GM19468 (cell line): ENCODE results near the gene PTDSS2.
A peak's percentile ranks its signal among the peaks of the same experiment; 100 is the strongest.

Experiments used
- ATAC-seq: cut with Tn5 transposase; IDR thresholded peaks from one replicate; pipeline ENCODE4 v1.9.1; 2021; ENCODE audit warnings: mild to moderate bottlenecking, moderate library complexity, moderate number of reproducible peaks; ENCODE audit not compliant: unreplicated experiment; ENCODE audit errors: extremely low read depth

PTDSS2 gene

GRCh38 chr11:445765-446588, 4.1 kb upstream of the PTDSS2 start:
- ATAC-seq, result no peak

GRCh38 chr11:446891-447290, 3.2 kb upstream of the PTDSS2 start:
- no peak for ATAC-seq

DNA sequence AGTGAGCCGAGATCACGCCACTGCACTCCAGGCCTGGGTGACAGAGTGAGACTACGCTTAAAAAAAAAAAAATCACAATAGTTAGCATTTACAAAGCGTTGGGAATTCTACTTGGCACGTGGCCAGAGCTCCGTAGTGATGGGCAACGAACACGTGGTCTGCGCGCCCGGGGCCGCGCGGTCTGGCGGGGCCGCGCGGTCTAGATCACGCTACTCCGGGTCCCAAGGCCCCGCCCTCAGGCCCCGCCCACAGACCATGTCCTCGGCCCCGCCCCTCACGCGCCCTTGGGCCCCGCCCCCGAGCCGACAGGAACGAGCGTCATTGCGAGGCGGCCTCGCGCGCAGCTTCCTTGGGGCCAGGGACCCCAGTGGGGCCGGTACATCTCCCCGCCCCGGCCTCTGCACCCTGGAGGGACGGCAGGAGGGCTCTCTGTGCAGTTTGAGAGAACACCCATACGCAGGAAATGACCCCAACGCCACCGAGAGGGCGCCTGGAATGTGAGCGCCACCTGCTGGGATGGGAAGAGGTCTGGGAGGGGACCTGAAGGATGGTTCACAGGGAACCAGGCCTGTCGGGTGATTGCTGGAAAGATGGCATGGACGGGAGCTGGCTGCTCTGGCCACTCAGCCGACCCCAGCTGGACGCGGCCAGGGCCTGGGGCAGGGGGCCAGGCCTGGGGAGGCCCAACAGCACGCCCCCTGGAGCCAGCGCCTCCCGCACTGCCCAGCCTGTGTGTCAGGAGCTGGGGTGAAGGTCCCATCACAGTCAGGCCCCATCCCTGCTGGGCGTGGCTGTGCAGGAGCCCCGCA, 2.0 kb upstream of the PTDSS2 start:
- ATAC-seq, result peak; percentile 33

GRCh38 chr11:450809-451451, 851 bp downstream of the PTDSS2 start:
- no peak for ATAC-seq

- no peak for ATAC-seq
These were observed 1.7 kb downstream of the PTDSS2 start for GRCh38 chr11:451738-452137.

GRCh38 chr11:452203-452744, 2.2 kb downstream of the PTDSS2 start:
- ATAC-seq, result no peak

DNA sequence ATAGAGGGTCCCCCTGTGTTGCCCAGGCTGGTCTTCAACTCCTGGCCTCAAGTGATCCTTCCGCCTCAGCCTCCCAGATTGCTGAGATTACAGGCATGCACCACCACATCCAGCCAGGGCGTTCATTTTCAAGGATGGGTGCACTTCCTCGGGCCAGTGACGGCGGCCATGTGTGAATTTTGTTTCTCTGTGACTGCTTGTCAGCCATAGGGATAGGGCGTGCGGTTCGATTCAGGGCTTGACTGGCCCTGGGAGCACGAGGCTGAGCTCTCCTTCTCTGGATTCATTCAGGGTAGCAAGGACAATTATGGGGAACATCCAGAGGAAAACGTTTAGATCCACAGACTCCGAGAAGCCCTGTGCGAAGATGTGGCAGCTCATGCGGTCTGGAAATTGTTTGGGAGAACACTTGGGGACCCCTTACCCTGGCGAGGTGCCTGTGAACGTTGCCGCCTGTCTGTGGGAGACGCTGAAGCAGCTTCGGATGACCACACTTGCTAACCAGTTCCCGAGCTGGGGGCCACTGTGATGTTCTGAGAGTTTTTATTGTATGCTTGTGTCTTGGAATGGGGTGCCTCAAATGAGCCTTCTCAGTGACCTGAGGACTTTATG, 2.9 kb downstream of the PTDSS2 start:
- no peak for ATAC-seq

DNA sequence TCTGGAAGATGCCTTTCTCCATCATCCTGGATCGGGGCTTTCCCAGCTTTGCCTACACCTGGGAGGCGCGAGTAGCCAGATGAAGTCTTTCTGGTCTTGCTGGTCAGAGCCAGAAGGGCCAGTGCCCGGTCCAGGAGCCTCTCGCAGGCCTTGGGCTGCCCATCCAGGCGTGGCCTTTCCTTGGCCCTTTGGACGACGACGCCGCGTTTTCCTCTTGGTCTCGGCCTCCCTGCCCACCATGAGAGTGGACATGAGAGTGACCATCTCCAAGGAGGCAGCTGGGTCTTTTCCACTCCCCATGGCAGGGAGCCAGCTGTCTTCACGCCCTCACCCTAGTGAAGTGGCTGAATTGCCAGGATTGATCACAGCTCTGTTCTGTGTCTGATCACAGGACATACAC, 3.5 kb downstream of the PTDSS2 start:
- no peak for ATAC-seq

- no peak for ATAC-seq
These were observed 4.0 kb downstream of the PTDSS2 start for GRCh38 chr11:454043-454442.

DNA sequence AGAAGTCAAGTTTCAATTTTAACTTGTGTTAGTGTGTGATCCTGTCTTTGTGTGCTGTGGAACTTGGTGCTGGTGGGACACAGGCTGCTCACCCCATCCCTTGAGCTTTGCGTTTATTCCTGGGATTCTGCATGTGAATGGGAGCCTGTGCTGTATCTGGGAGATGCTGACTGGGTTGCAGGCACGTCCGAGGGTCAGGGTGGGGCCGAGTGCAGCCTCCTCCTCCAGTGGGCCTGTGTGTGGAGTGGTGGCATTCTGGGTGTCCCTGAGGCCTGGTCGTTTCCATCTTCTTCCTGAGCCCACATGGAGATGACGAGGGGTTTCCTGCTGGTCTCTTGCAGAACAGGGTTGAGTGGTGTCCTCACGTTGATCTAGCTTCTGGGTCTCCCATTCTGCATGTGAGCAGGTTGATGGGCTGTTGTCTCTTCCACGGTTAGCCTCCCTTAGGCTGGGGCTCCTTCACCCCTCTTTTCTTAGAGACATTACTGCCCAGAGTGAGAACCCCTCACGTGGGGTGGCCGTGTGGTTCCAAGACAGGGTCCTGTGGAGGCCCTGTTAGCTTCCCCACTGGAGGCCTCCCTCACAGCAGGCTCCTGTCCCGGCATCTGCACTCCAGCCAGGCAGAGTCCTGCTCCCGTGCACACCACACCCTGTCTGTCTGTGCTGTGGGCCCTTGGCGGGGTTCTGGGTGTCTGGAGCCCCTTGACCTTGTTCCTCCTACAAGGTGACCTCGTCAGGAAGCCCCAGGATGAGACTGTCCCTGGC, 4.9 kb downstream of the PTDSS2 start:
- no peak for ATAC-seq

DNA sequence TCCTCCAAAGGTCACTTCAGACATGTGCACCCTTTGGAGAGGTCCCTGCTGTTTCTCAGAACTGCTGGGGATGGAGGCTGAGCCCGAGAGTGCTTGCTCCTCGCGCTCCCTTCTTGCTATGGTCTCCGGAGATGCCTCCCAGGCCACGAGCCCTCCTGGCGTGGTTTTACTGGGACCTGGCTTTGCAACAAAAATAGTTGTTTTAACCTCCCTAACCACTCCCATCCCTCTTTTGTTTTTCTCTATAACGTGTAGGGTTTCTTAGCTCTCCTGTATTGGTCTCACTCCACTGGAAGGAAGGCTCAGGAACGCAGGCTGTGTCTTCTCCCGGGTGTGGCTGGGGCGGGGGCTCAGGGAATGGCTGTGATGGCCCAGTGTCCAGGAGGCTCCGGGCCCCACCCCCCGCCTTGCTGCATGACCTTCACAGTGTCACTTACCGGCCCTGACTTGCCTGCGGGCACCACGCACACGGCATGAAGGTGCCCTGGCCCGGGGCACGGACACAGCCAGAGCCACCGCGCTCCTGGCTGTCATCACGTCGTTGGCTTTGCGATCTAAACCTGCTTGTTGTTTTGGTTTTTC, 5.6 kb downstream of the PTDSS2 start:
- no peak for ATAC-seq

DNA sequence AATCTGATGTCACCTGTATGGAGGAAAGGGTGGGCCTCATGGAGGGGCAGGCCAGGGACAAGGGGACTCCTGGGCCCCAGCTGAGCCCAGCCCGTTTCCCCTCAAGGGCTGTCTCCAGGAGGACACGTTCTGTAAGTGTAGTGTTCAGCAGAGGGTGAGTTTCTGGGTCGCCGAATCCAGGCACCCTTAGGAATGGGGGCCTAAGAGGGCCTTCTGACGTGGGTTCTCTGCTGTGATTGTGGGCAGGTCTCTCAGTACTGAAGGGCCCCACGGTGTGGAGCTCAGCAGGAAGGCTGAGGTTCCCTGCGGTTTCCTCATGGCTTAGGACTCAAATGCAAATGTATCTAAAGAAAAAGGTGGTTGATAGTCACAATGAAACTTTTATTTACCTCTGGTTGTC, 6.5 kb downstream of the PTDSS2 start:
- no peak for ATAC-seq

GRCh38 chr11:457111-457760, 7.2 kb downstream of the PTDSS2 start:
- no peak for ATAC-seq

- ATAC-seq, result no peak
These were observed 9.6 kb downstream of the PTDSS2 start for GRCh38 chr11:459511-460220.

GRCh38 chr11:460331-461199, 10.5 kb downstream of the PTDSS2 start:
- no peak for ATAC-seq

- no peak for ATAC-seq
These were observed 11.5 kb downstream of the PTDSS2 start for GRCh38 chr11:461626-462025.
